ENCODE results near the gene ACER1. TPM values are rescaled to one million over a fixed set of nuclear protein-coding genes. Genes with fewer than 3 reads are reported as not detected.
"Not testable (repeated sequence)": the region's sequence is repeated elsewhere in the genome, so short reads cannot be mapped to it uniquely, and the experiment has no call there.

The ACER1 gene
- total RNA-seq, result not detected in 2 replicates
- polyA plus RNA-seq (2012), result 0.11 TPM

- no peak for DNase-seq (ENCODE audit: low read depth)
These were observed at the start of gene ACER1 for GRCh38 chr19:6333439-6333838. ACER1 (minus strand) TSS chr19:6333612; CDS start chr19:6333551, 61 bp downstream.

- DNase-seq (ENCODE audit: low read depth), result no peak
These were observed 49.8 kb upstream of the ACER1 start for GRCh38 chr19:6383188-6383587.

GRCh38 chr19:6381030-6381750 lies 47.8 kb upstream of the ACER1 start:
- DNase-seq (ENCODE audit: low read depth), result no peak

- no peak for DNase-seq (ENCODE audit: low read depth)
These were observed 46.3 kb upstream of the ACER1 start for GRCh38 chr19:6379744-6380143.

- DNase-seq (ENCODE audit: low read depth), result no peak
These were observed 45.1 kb upstream of the ACER1 start for GRCh38 chr19:6378486-6378885.

GRCh38 chr19:6378041-6378440 lies 44.6 kb upstream of the ACER1 start:
- peak; percentile 49 for DNase-seq (ENCODE audit: low read depth)

- peak; percentile 49 for DNase-seq (ENCODE audit: low read depth)
These were observed 43.2 kb upstream of the ACER1 start for GRCh38 chr19:6376512-6377190.

- no peak for DNase-seq (ENCODE audit: low read depth)
These were observed 42.1 kb upstream of the ACER1 start, which contains the start of gene PSPN for GRCh38 chr19:6375411-6376010. PSPN (minus strand) TSS chr19:6375933; CDS start chr19:6375849, 84 bp downstream.

GRCh38 chr19:6374711-6375410 lies 41.4 kb upstream of the ACER1 start:
- no peak for DNase-seq (ENCODE audit: low read depth)

GRCh38 chr19:6374161-6374709 lies 40.8 kb upstream of the ACER1 start:
- DNase-seq (ENCODE audit: low read depth), result no peak

- no peak for DNase-seq (ENCODE audit: low read depth)
These were observed 40.3 kb upstream of the ACER1 start for GRCh38 chr19:6373813-6374108.

- DNase-seq (ENCODE audit: low read depth), result peak; percentile 97
These were observed 39.8 kb upstream of the ACER1 start for GRCh38 chr19:6373096-6373812.

GRCh38 chr19:6372594-6373095 lies 39.2 kb upstream of the ACER1 start, which contains the start of gene ALKBH7:
ALKBH7 (plus strand) TSS chr19:6372794; CDS start chr19:6372821, 27 bp downstream.
- DNase-seq (ENCODE audit: low read depth), result peak; percentile 100

- DNase-seq (ENCODE audit: low read depth), result no peak
These were observed 30.9 kb upstream of the ACER1 start for GRCh38 chr19:6364353-6364752.

- DNase-seq (ENCODE audit: low read depth), result no peak
These were observed 29.0 kb upstream of the ACER1 start for GRCh38 chr19:6362351-6362801.

- no peak for DNase-seq (ENCODE audit: low read depth)
These were observed 28.6 kb upstream of the ACER1 start for GRCh38 chr19:6362027-6362350.

GRCh38 chr19:6360857-6361216 lies 27.4 kb upstream of the ACER1 start:
- DNase-seq (ENCODE audit: low read depth), result not testable (repeated sequence)

GRCh38 chr19:6360445-6360844 lies 27.0 kb upstream of the ACER1 start:
- not testable (repeated sequence) for DNase-seq (ENCODE audit: low read depth)

- no peak for DNase-seq (ENCODE audit: low read depth)
These were observed 26.3 kb upstream of the ACER1 start for GRCh38 chr19:6359568-6360341.

GRCh38 chr19:6358003-6358402 lies 24.6 kb upstream of the ACER1 start:
- DNase-seq (ENCODE audit: low read depth), result peak; percentile 82
